ENCODE results near the gene SF3B3. TPM values are rescaled to one million over a fixed set of nuclear protein-coding genes. Genes with fewer than 3 reads are reported as not detected.

Gene SF3B3
- total and polyA plus RNA-seq, 10 of the 15 experiments (the other 5 are each of a cell fraction or from before 2014, with no cell fraction given) = 134 to 453 (median 215) TPM

GRCh38 chr16:70484867-70485266 lies 38.7 kb upstream of the SF3B3 start:
- SMC1A ChIA-PET (ENCODE audit: uncharacterized antibody, unreplicated experiment) = interaction anchor here (1.0 to 2.4 kb wide), 5 partner anchors 29 to 90 kb away, joined by 3 to 22 read pairs (median 5); partner anchors contain the start of gene COG4
- H2AFZ ChIP-seq (ENCODE audit: control insufficient read depth, low read depth, low read length) = no peak overlapping the region
- no peak overlapping the region for H3K27ac ChIP-seq (ENCODE audit: control insufficient read depth, insufficient read depth)
- in situ Hi-C loops (cut with MboI) = no loop called here
- no peak for TF ChIP-seq MEF2B (IDR thresholded peaks at IDR 0.05; ENCODE audit: partially characterized antibody, poor library complexity, severe bottlenecking)
- no peak for TF ChIP-seq PAX5 (IDR thresholded peaks at IDR 0.05; ENCODE audit: borderline replicate concordance, low read depth, low read length)
- no peak for TF ChIP-seq RFX5 (IDR thresholded peaks at IDR 0.05; ENCODE audit: low read depth, low read length)
- ATAC-seq (no peak), FAIRE-seq (no peak), DNase-seq (ENCODE audit: low read depth, low spot score) (no peak)
- RAD21 ChIA-PET (ENCODE audit: unreplicated experiment) = interaction anchor here (0.7 to 1.8 kb wide), 3 partner anchors 36 to 105 kb away, joined by 3 to 6 read pairs (median 5); no protein-coding TSS in a partner anchor
- no peak overlapping the region for H3K4me3 ChIP-seq
- CTCF ChIA-PET = interaction anchor here (0.8 to 1.8 kb wide), 8 partner anchors 12 to 115 kb away, joined by 3 to 6 read pairs (median 5); partner anchors contain the start of genes COG4 and SF3B3
- H3K9me3 ChIP-seq (replicated peaks; ENCODE audit: control insufficient read depth, insufficient read depth, low read length) = no peaks in the 10 kb centered on the region
- 0% methylated on average over 1 of the region's 2 CpGs for WGBS (ENCODE audit: insufficient coverage, insufficient replicate concordance, low lambda C conversion rate, missing lambda C conversion rate)
- no peaks in the 10 kb centered on the region for H4K20me1 ChIP-seq (ENCODE audit: control insufficient read depth, insufficient read depth)
- POLR2A ChIA-PET = interaction anchor here (0.6 to 2.2 kb wide), 6 partner anchors 12 to 754 kb away, joined by 3 to 8 read pairs (median 4); partner anchors contain the start of genes COG4 and ST3GAL2
- intact Hi-C loops (cut with micrococcal nuclease; ENCODE audit: unreplicated experiment) = no loop called here
- no peak overlapping the region for H3K4me2 ChIP-seq (ENCODE audit: control insufficient read depth, insufficient read depth)
- no TSS peak for BruUV-seq (replicated peaks)
- H3K9ac ChIP-seq (ENCODE audit: control insufficient read depth, insufficient read depth, low read length) = no peak overlapping the region
- H3K27me3 ChIP-seq (replicated peaks in 1 of 2; ENCODE audit: control insufficient read depth in 2 of 2, insufficient read depth in 2 of 2, low read length in 1 of 2) = no peaks in the 10 kb centered on the region
- peaks cover 9% of the 10 kb centered on the region for H3K4me1 ChIP-seq (ENCODE audit: control insufficient read depth, insufficient read depth, low read length)
- H3K36me3 ChIP-seq (ENCODE audit: control insufficient read depth in 2 of 2, insufficient read depth in 2 of 2, low read length in 1 of 2) = peaks cover 18 to 22% of the 10 kb centered on the region in 2 experiments
- H3K79me2 ChIP-seq (ENCODE audit: control insufficient read depth, insufficient read depth, low read length) = no peaks in the 10 kb centered on the region

GRCh38 chr16:70490261-70490660 lies 33.4 kb upstream of the SF3B3 start:
- no peak overlapping the region for H2AFZ ChIP-seq (ENCODE audit: control insufficient read depth, low read depth, low read length)
- POLR2A ChIA-PET = no interaction called here
- no peak for ATAC-seq
- intact Hi-C loops (cut with micrococcal nuclease; ENCODE audit: unreplicated experiment) (no loop called here), in situ Hi-C loops (cut with MboI) (no loop called here)
- FAIRE-seq = no peak
- CTCF ChIA-PET = interaction anchor here (1.5 kb wide), 1 partner anchor 19 kb away, joined by 4 read pairs; no protein-coding TSS in a partner anchor
- no peaks in the 10 kb centered on the region for H3K27me3 ChIP-seq (replicated peaks in 1 of 2; ENCODE audit: control insufficient read depth in 2 of 2, insufficient read depth in 2 of 2, low read length in 1 of 2)
- DNase-seq (ENCODE audit: low read depth, low spot score) = no peak
- H3K4me3 ChIP-seq = no peak overlapping the region
- H3K27ac ChIP-seq (ENCODE audit: control insufficient read depth, insufficient read depth) = no peak overlapping the region
- peaks cover 1 to 10% of the 10 kb centered on the region in 2 experiments; a peak in 3 of 4 replicates for H3K36me3 ChIP-seq (ENCODE audit: control insufficient read depth in 2 of 2, insufficient read depth in 2 of 2, low read length in 1 of 2)
- no peaks in the 10 kb centered on the region for H3K4me1 ChIP-seq (ENCODE audit: control insufficient read depth, insufficient read depth, low read length)
- TF ChIP-seq BACH1 (IDR thresholded peaks at IDR 0.05; ENCODE audit: borderline replicate concordance) (no peak), RELB (IDR thresholded peaks at IDR 0.05; ENCODE audit: low read depth) (no peak), USF1 (IDR thresholded peaks at IDR 0.05; ENCODE audit: borderline replicate concordance, extremely low read length, insufficient read depth, low read depth, low read length) (no peak)
- RAD21 ChIA-PET (ENCODE audit: unreplicated experiment) = no interaction called here
- BruUV-seq (replicated peaks) = no TSS peak
- H3K9ac ChIP-seq (ENCODE audit: control insufficient read depth, insufficient read depth, low read length) = no peak overlapping the region
- SMC1A ChIA-PET (ENCODE audit: uncharacterized antibody, unreplicated experiment) = interaction anchor here (0.6 to 1.4 kb wide), 2 partner anchors 13 to 37 kb away, joined by 3 to 4 read pairs; no protein-coding TSS in a partner anchor
- WGBS (ENCODE audit: insufficient coverage, insufficient replicate concordance, low lambda C conversion rate, missing lambda C conversion rate) = 72% methylated on average over 6 of the region's 6 CpGs
- no peak overlapping the region for H3K4me2 ChIP-seq (ENCODE audit: control insufficient read depth, insufficient read depth)
- H4K20me1 ChIP-seq (ENCODE audit: control insufficient read depth, insufficient read depth) = no peaks in the 10 kb centered on the region
- no peaks in the 10 kb centered on the region for H3K9me3 ChIP-seq (replicated peaks; ENCODE audit: control insufficient read depth, insufficient read depth, low read length)
- H3K79me2 ChIP-seq (ENCODE audit: control insufficient read depth, insufficient read depth, low read length) = no peaks in the 10 kb centered on the region

Data from GM12878 (cell line).